Progenitor cell of endocrine pancreas (in vitro differentiated cells): ENCODE results near the gene IFITM5. TPM values are rescaled to one million over a fixed set of nuclear protein-coding genes. Genes with fewer than 3 reads are reported as not detected.

Experiments
- DNase-seq: peaks from one replicate; pipeline ENCODE4 v3.0.0; 2021; ENCODE audit warnings: low spot score; ENCODE audit not compliant: unreplicated experiment
- H3K27ac Mint-ChIP-seq: 2 replicates; pipeline ENCODE4 v1.8.0; 2021; ENCODE audit warnings: mild to moderate bottlenecking, moderate library complexity, mixed read lengths
- H3K27me3 Mint-ChIP-seq: 2 replicates; pipeline ENCODE4 v1.8.0; 2021; ENCODE audit warnings: mixed read lengths
- H3K36me3 Mint-ChIP-seq: 2 replicates; pipeline ENCODE4 v1.8.0; 2022; ENCODE audit warnings: mixed read lengths; ENCODE audit not compliant: insufficient read depth
- H3K4me1 Mint-ChIP-seq: 2 replicates; pipeline ENCODE4 v1.8.0; 2021; ENCODE audit warnings: low read depth, mixed read lengths
- H3K4me3 Mint-ChIP-seq: 2 replicates; pipeline ENCODE4 v1.8.0; 2021; ENCODE audit warnings: low read depth, mild to moderate bottlenecking, moderate library complexity, mixed read lengths
- H3K9me3 Mint-ChIP-seq: 2 replicates; pipeline ENCODE4 v1.8.0; 2021; ENCODE audit warnings: low read depth, mixed read lengths
- total RNA-seq: library from RNA; stranded (reverse); gene quantifications from 2 replicates; pipeline ENCODE4 v1.2.1, GENCODE V29; 2021
- TF ChIP-seq, protein P1 (sequence below): fragments of 200-600 bp; sonication (generic); IDR thresholded peaks from one replicate; pipeline ENCODE4 v1.5.0; 2021; ENCODE audit warnings: antibody characterized with exemption, mild to moderate bottlenecking; ENCODE audit not compliant: unreplicated experiment

Gene IFITM5
- total RNA-seq, 1 donor from 2014 or later = not detected

DNA sequence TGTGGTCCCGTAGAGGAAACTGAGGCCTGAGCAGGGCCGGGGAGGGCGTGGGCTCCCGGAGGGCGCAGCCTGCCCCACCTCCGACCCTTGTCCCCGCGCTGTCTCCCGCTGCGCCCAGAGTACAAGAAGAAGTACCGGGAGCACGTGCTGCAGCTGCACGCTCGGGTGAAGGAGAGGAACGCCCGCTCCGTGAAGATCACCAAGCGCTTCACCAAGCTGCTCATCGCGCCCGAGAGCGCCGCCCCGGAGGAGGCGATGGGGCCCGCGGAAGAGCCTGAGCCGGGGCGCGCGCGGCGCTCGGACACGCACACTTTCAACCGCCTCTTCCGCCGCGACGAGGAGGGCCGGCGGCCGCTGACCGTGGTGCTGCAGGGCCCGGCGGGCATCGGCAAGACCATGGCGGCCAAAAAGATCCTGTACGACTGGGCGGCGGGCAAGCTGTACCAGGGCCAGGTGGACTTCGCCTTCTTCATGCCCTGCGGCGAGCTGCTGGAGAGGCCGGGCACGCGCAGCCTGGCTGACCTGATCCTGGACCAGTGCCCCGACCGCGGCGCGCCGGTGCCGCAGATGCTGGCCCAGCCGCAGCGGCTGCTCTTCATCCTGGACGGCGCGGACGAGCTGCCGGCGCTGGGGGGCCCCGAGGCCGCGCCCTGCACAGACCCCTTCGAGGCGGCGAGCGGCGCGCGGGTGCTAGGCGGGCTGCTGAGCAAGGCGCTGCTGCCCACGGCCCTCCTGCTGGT is 19.2 kb downstream of the IFITM5 start:
- H3K4me3 Mint-ChIP-seq = no peak overlapping the region
- no peaks in the 10 kb centered on the region for H3K4me1 Mint-ChIP-seq
- DNase-seq = no peak
- no peaks in the 10 kb centered on the region for H3K36me3 Mint-ChIP-seq
- peaks cover 8% of the 10 kb centered on the region for H3K9me3 Mint-ChIP-seq
- TF ChIP-seq, protein P1, sequence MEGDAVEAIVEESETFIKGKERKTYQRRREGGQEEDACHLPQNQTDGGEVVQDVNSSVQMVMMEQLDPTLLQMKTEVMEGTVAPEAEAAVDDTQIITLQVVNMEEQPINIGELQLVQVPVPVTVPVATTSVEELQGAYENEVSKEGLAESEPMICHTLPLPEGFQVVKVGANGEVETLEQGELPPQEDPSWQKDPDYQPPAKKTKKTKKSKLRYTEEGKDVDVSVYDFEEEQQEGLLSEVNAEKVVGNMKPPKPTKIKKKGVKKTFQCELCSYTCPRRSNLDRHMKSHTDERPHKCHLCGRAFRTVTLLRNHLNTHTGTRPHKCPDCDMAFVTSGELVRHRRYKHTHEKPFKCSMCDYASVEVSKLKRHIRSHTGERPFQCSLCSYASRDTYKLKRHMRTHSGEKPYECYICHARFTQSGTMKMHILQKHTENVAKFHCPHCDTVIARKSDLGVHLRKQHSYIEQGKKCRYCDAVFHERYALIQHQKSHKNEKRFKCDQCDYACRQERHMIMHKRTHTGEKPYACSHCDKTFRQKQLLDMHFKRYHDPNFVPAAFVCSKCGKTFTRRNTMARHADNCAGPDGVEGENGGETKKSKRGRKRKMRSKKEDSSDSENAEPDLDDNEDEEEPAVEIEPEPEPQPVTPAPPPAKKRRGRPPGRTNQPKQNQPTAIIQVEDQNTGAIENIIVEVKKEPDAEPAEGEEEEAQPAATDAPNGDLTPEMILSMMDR = no peak
- peaks cover 26% of the 10 kb centered on the region for H3K27me3 Mint-ChIP-seq
- no peak overlapping the region for H3K27ac Mint-ChIP-seq

DNA sequence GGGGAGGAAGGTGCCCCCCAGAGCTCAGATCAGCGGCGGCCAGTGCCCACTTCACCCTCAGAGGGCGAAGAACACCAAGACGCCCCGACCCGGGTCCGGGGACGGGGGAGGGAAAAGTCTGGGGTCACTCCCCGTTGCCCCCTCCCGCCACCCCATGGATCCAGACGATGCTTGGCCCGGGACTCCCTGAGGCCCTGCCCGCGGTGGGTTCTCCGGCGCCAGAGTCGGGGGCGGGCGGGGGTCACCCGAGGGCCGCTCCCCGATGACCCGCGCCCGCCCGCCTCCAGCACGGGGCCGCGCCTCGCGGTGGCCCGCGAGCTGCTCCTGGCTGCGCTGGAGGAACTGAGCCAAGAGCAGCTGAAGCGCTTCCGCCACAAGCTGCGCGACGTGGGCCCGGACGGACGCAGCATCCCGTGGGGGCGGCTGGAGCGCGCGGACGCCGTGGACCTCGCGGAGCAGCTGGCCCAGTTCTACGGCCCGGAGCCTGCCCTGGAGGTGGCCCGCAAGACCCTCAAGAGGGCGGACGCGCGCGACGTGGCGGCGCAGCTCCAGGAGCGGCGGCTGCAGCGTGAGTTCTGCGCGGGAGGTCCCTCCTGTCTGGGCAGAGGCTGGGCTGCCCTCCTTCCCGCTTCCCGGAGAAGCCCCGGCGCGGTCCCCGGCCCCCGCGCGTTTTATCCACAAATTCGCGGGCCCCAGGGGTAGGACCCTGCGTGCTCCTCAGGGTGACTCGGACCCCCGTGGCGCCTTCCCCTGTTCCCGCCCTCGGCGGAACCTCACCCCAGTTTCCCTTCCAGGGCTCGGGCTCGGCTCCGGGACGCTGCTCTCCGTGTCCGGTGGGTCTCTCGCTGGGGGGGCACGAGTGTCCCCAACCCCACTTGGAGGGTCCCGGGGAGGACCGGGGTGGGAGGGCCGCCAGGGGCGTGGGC is 20.0 kb downstream of the IFITM5 start:
- H3K36me3 Mint-ChIP-seq = no peaks in the 10 kb centered on the region
- DNase-seq = no peak
- peaks cover 8% of the 10 kb centered on the region for H3K9me3 Mint-ChIP-seq
- TF ChIP-seq, protein P1 = no peak
- H3K4me1 Mint-ChIP-seq = no peaks in the 10 kb centered on the region
- H3K27me3 Mint-ChIP-seq = peaks cover 26% of the 10 kb centered on the region
- no peak overlapping the region for H3K27ac Mint-ChIP-seq
- H3K4me3 Mint-ChIP-seq = no peak overlapping the region

DNA sequence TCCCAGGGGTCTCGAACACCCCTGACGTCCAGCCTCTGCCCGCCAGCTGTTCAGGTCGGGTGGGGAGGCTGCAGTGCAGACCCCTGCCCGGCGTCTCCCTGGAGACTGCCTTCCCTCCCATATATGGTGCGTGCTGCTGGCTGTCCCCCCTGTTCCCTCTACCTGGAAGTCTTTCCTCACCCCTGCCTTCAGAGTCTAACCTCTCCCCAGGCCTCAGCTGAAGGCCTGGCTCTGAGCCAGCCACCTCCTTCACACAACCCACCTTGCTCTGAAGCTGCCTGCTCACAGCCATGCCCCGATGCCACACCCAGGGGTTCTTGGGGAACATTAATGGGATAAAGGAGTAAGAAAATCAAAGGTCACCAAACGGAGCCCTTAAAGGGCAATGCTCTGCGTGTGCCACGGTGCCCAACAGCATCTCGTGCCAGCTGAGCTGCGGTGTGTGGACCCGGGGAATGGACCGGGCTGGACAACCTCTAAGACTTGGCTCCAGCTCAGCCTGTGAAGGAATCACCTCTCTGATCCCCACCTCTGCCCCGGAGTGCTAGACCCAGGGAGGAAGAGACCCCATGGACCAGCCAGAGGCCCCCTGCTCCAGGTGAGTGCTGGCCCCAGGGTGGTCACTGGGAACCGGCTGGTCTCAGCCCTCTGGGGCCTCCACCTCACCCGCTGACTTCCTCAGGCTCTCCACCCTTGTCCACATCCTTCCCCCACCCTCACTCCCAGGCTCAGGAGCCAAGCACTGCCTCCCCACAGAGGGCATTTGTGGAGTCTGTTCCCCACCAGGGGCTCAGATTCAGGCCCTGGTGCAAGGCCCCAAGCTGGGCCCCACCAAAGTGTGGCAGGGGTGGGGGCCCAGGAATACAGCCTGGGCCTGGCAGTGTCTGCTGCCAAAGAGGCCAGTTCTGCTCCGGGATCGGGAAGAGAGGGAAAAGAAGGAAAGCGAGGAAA is 21.1 kb downstream of the IFITM5 start, which contains the start of gene NLRP6:
TSS of gene NLRP6 (plus strand) at position 407 of the 951 bp plus-strand sequence. CDS start at position 570, 163 bp downstream.
- no peaks in the 10 kb centered on the region for H3K4me1 Mint-ChIP-seq
- TF ChIP-seq, protein P1 = no peak
- H3K4me3 Mint-ChIP-seq = no peak within 1 kb of the TSS
- H3K36me3 Mint-ChIP-seq = no peaks in the 10 kb centered on the region
- DNase-seq = no peak
- no peak within 1 kb of the TSS for H3K27ac Mint-ChIP-seq
- H3K27me3 Mint-ChIP-seq = peaks cover 26% of the 10 kb centered on the region
- peaks cover 8% of the 10 kb centered on the region for H3K9me3 Mint-ChIP-seq

DNA sequence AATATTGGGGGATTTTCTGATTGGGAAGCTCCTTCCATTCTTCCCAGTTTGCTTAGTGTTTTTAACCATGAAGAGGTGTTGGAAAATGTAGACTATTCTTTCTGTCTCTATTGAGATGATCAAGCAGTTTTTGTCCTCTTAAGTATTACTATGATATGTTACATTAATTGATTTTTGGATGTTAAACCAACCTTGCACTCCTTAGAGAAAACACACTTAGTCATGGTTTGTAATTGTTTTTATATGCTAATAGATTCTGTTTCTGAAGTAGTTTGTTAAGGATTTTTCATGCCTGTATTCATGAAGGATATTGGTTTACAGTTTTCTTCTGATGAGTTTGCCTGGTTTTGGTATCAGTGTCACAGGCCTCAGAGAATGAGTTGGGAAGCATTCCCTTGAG is 23.1 kb downstream of the IFITM5 start:
- H3K36me3 Mint-ChIP-seq = no peaks in the 10 kb centered on the region
- TF ChIP-seq, protein P1 = no peak
- H3K9me3 Mint-ChIP-seq = peaks cover 8% of the 10 kb centered on the region
- no peak overlapping the region for H3K4me3 Mint-ChIP-seq
- no peak for DNase-seq
- peaks cover 14% of the 10 kb centered on the region for H3K27me3 Mint-ChIP-seq
- peaks cover 5% of the 10 kb centered on the region for H3K4me1 Mint-ChIP-seq
- H3K27ac Mint-ChIP-seq = no peak overlapping the region
